Breast epithelium (tissue), 3 donors: ENCODE data around the gene ZNF407.

Experiments used
- POLR2A ChIP-seq: fragments of 450-650 bp; IDR thresholded peaks from one replicate; pipeline ENCODE4 v1.6.1; 2016; ENCODE audit warnings: antibody characterized with exemption, mild to moderate bottlenecking, moderate library complexity
- TF ChIP-seq, protein P1 (sequence below), 3 donors: fragments of 450-650 bp; IDR thresholded peaks; one replicate each; pipeline ENCODE4 v1.5.1; 2016 to 2017; ENCODE audit warnings: antibody characterized with exemption in 3 of 3, mild to moderate bottlenecking in 3 of 3, moderate library complexity in 3 of 3

DNA sequence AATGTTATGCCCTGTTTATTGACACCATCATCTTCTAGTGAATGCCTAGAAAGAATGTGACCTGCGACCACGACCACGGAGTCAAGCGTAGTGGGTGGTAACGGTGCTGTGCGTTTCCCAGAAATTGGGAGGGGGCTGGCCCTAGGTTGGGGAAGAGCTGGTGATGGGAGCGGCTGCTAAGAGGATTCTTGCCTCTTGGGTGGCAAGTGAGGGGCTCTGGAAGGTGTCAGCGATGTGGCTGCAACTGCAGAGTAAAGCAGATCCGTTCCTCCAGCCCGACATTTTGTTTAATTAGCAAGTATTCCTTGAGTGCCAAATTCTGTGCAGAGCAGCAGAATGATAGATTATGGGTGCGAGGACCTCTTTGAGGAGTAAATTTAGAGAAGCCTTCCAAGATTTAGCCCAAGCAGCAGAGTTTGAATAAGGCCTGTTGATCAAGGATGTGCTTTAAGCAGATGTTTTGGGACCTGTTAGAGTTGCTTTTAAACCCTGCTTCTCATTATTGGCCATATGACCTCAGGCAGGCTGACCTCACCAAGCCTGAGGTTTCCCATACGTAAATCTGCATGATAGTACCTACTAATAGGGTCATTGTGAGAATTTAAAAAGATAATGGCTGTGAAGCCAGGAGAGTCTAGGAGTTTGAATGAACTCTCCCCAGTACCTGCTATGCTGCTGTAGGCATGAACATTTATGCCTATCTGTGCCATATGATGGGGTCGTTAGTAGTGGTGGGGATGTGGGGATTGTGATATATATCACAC is 323.6 kb downstream of the ZNF407 start:
- no peak for TF ChIP-seq POLR2A
- TF ChIP-seq, protein P1, sequence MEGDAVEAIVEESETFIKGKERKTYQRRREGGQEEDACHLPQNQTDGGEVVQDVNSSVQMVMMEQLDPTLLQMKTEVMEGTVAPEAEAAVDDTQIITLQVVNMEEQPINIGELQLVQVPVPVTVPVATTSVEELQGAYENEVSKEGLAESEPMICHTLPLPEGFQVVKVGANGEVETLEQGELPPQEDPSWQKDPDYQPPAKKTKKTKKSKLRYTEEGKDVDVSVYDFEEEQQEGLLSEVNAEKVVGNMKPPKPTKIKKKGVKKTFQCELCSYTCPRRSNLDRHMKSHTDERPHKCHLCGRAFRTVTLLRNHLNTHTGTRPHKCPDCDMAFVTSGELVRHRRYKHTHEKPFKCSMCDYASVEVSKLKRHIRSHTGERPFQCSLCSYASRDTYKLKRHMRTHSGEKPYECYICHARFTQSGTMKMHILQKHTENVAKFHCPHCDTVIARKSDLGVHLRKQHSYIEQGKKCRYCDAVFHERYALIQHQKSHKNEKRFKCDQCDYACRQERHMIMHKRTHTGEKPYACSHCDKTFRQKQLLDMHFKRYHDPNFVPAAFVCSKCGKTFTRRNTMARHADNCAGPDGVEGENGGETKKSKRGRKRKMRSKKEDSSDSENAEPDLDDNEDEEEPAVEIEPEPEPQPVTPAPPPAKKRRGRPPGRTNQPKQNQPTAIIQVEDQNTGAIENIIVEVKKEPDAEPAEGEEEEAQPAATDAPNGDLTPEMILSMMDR (IDR thresholded peaks at IDR 0.05): no peak
